ENCODE measurements around the gene KCNJ13.
"Not testable (repeated sequence)": the region's sequence is repeated elsewhere in the genome, so short reads cannot be mapped to it uniquely, and the experiment has no call there.

The KCNJ13 gene

DNA sequence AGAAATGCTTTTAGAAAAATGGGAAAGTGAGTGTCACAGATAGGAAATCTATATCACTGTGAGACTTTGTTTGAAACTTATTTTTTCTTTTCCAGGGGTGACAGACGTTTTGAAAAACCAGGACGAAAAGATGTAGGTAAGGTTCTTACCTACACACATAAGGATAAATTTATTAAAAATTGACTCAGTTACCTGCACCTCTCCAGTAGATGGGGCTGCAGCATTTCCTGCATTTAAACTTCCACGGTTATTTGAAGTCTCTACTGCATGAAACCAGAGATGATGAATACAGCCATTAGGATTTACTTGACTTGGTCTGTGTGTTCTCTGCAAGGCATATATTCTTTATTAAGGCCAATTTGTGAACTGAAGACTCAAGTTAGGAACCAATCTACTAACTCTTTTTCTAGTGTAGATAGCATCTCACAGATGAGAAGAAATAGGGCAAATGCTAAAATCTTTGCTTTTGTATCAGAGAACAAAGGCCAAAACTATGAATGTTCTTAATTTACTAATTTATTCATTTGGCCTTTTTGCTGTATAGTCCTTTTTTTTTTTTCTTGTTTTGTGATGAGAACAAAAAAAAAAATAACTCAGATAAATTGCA, 15.0 kb downstream of the KCNJ13 start:
- no peak for DNase-seq

DNA sequence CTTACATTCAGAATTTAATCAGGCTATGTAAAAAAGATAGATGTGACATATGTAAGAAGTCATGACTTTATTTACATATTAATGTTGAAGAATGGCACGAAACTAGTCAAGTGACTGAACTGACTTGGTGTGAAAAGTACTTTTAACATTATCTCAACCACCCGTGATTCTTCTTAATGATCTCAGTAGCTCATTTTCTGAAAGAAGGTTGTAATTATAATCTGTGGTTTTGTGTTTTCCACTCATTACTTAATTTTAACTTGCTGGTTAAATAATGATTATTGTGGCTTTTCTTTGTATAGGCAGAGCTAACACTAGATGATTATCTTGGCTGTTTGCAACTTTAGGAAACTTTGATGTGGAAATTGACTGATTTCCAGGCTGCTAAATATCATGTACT, 18.5 kb downstream of the KCNJ13 start:
- DNase-seq, result no peak

DNA sequence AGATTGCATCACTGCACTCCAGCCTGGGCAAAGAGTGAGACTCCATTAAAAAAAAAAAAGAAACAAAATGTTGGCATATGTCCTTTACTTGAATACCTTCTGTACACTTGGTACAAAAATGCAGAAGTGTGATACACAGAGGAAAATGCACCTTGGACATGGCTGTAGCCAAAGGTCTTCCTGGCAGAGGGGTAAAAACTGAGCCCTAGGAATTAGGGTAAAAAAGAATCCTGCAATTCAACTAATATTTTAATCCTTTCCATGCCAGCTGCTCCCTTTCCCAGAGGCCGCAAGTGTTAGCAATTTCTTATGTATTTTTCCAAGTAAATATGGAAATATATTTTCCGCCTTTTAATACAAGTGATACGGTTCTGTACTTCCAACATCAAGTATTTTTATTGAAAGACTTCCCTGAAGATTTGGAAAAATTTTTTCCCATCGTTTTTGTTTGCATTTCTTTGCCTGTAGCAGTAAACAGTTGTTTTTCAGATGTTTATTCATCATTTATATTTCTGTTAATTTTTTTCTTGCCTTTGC, 26.2 kb downstream of the KCNJ13 start:
- no peak for DNase-seq

DNA sequence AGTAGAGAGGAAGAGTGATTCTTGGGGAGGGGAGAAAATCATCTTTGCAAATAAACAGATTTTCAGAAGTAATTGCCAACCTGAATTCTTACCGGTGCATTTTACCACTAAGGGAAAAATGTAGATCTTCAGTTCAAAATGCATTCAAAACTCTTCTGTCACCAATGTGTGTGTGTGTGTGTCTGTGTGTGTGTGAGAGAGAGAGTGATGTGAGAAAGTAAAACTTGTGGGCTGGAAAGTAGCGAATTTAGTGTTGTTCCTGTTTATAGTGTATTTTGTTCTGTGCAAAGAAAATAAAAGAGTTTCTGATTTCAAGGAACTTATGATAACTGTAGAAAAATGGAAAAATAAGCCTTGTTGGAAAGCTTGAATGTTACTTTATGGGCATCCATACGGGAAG, 27.0 kb downstream of the KCNJ13 start:
- DNase-seq, result no peak

DNA sequence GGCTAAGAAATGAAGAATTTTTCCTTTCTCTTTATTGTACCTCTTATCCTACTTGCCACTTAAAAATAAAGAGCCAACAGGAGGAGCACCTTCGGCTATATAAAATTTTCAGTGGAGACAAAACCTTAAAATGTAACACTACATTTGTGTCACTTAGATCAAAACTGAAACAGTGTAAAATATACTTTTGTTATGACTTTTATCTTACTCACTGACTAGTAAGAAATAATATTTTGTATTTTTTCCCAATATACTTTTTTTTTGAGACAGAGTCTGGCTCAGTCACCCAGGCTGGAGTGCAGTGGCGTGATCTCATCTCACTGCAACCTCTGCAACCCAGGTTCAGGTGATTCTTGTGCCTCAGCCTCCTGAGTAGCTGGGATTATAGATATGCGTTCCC, 28.3 kb downstream of the KCNJ13 start:
- no peak for DNase-seq

DNA sequence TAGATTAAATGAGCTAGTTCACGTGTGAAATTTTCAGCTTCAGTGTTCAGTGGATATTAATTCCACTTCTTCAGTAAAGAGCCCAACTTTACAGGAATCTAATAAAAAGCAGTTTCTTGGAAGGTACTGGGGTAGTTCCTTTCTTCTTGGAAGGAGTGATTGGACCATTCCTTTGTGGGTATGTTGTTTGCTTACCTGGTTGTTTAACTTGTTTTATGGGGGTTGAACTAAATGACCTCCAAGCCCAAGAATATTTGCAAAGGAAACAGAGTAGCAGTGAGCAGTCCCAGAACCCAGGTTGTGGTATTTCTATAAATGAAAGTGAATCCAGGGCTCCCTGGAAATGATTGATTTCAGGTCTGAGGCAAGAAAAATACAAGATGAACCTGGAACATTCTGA, 31.4 kb downstream of the KCNJ13 start:
- no peak for DNase-seq

DNA sequence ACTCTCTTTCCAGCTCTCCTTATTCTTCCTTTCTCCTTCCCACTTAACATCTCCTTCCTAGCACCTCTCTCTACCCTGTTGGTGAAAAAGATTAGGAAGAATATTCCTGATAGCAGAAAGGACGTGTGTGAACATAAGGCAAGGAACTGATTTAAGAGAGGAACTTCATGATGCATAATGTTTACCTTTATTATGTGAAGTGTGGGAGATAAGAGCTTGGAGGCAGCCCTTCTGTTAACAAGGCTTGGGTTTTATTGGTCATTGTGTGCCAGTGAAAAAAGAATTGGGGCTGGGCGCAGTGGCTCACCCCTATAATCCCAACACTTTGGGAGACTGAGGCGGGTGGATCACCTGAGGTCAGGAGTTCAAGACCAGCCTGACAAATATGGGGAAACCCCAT, 34.4 kb downstream of the KCNJ13 start:
- DNase-seq, result no peak

DNA sequence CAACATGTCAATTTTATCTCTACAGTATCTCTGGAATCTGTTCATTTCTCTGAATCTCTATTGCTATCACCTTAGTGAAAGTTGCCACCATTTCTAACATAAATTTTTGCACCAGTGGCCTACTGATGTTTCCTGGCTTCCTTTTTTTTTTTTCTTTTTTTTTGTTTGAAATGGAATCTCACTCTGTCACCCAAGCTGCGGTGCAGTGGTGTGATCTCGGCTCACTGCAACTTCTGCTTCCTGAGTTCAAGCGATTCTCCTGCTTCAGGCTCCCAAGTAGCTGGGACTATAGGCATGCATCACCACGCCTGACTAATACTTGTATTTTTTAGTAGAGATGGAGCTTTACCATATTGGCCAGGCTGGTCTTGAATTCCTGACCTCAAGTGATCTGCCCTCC, 35.1 kb downstream of the KCNJ13 start:
- DNase-seq, result peak; percentile 41 to 42

DNA sequence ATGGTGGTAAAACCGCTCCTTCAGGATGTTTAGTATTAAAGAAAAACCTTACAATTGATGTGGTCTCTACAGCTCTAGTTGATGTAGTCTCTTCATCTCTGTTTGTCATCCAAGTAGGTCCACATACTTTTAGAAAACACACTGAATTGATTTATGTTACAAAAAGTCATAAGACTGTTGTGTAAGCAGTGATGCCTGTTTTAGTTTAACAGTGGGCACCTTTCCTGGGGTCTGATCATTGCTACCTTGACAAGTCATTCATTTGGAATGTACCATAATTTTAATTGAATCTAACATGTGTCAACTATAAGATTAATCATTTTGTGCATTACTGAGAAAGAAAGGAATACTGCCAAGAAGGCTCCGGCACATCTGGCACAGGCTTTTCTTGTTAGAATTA, 44.9 kb downstream of the KCNJ13 start:
- DNase-seq, result no peak

DNA sequence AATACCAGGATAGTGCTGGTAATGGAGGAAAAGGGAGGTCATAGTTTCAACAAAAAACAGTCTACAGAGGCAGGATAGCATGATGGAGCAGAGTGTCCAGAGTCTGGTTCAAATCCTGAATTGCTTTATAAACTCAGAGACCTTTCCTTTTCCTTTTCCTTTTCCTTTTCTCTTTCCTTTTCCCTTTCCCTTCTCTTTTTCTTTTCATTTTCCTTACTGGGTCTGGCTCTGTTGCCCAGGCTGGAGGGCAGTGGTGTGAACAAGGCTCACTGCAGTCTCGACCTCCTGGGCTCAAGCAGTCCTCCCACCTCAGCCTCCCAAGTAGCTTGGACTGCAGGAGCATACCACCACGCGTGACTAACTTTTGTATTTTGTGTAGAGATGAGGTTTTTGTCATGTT, 47.6 kb downstream of the KCNJ13 start:
- no peak for DNase-seq

DNA sequence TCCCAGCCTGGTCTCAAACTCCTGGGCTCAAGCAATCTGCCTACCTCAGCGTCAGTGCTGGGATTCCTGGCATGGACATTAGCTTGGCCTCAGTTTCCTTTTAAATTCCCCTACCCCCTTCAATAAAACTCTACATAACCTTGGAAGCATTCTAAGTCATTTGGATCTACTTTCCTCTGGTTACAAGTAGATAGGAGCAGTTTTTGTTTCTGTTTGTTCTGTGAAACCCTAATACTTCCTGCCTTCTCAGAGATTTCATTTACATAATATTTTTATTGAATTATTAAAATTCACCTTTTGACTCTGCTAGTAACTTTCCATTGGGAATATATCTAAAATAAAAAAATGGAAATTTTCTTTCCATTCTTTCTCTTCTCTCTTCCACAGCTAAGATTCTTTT, 53.3 kb downstream of the KCNJ13 start:
- DNase-seq, result no peak

DNA sequence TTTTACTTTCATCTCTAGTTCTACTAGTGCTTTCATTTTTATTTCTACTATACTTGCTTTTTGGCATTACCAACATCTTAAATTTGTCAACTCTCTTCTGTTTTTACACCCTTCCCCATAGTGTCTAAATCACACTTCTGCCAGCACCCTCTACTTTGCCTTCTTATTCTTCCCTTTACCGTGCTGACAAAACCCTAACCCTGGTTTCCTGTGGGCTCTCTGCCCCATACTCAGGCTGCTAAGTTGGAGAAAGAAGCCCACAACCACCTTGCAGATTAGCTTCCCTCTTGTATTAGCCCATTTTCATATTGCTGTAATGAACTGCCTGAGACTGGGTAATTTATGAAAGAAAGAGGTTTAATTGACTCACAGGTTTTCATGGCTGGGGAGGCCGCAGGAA, 54.5 kb downstream of the KCNJ13 start:
- DNase-seq, result no peak

DNA sequence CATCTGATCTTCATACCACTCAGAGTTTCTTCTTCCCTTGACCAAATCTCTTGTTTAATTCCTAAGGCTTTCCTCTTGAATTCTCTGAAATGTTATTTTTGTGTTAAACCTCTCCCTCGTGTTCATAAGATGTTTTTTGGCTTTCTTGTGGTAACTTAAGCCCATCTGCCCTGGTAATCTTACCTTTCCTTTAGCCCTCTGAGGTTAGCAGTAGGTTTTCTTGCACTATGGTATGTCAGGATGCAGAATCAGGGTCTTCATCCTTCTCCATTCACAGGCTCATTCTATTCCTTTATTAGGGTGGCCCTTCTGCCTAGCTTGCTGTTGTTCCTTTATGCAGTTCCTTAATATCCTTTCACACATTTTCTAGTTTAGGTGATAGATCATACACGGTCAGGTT, 55.1 kb downstream of the KCNJ13 start:
- no peak for DNase-seq

DNA sequence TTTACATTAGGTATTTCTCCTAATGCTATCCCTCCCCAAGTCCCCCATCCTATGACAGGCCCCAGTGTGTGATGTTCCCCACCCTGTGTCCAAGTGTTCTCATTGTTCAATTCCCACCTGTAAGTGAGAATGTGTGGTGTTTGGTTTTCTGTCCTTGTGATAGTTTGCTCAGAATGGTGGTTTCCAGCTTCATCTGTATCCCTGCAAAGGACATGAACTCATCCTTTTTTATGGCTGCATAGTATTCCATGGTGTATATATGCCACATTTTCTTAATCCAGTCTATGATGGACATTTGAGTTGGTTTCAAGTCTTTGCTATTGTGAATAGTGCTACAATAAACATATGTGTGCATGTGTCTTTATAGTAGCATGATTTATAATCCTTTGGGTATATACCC, 56.3 kb downstream of the KCNJ13 start:
- not testable (repeated sequence) for DNase-seq
